HCT116 (cell line): ENCODE data around the gene TCF7L2. TPM values are rescaled to one million over a fixed set of nuclear protein-coding genes. Genes with fewer than 3 reads are reported as not detected.

Experiments used
- ATAC-seq: fragments of 200-7000 bp; cut with Tn5 transposase; 2 replicates; pipeline ENCODE4 v1.9.1; 2020; ENCODE audit warnings: mild to moderate bottlenecking, moderate library complexity
- BruUV-seq: library from RNA; stranded (reverse); fragments of 400-500 nt; replicated peaks from 2 replicates; lab custom pipeline; 2021; lab: Mats Ljungman, UMichigan
- CTCF ChIA-PET: fragments of 300-600 bp; sonication (Branson Sonifier 250); formaldehyde crosslinking; loops from one replicate; lab custom pipeline; 2021; ENCODE audit warnings: antibody characterized with exemption; lab: Charles Lee
- POLR2A ChIA-PET: fragments of 300-600, 350-600 bp; sonication (Branson Sonifier 250); formaldehyde crosslinking; loops from one replicate; lab custom pipeline; 2021; ENCODE audit warnings: antibody characterized with exemption; lab: Charles Lee
- RAD21 ChIA-PET, 2 experiments: fragments of 300-600 bp; sonication (Branson Sonifier 250); formaldehyde crosslinking; loops; one replicate each; lab custom pipeline; 2023; ENCODE audit warnings: low total read pairs in 2 of 2; ENCODE audit not compliant: uncharacterized antibody in 2 of 2, unreplicated experiment in 2 of 2, low non-redundant PET in 1 of 2; lab: Charles Lee
- DNase-seq: peaks from one replicate; pipeline ENCODE4 v3.0.0-alpha.2; 2010; ENCODE audit warnings: low read depth, low spot score
- H2AFZ ChIP-seq: fragments of 200-600 bp; shearing (Covaris generic), sonication (generic); 2 replicates; pipeline ENCODE4 v1.6.1; 2017; ENCODE audit warnings: low read depth, mixed run types, mixed read lengths, antibody characterized with exemption, low read length; ENCODE audit not compliant: poor library complexity, severe bottlenecking
- H3K27ac ChIP-seq: 2 replicates; pipeline ENCODE4 v1.5.1; 2012; ENCODE audit warnings: low read depth, low read length
- H3K27me3 ChIP-seq: fragments of 200-600 bp; sonication (generic); 2 replicates; pipeline ENCODE4 v1.6.1; 2016; ENCODE audit warnings: mixed run types, low read length, mixed read lengths; ENCODE audit not compliant: insufficient read depth
- H3K36me3 ChIP-seq, 2 experiments: fragments of 200-500 bp in 1 of 2; fragments of 200-600 bp in 1 of 2; sonication (Bioruptor generic) in 1 of 2; sonication (generic) in 1 of 2; 2 replicates each; pipeline versions ENCODE4 v1.5.1 to v1.6.1; 2014 to 2016; ENCODE audit warnings: low read length in 2 of 2, inconsistent platforms in 1 of 2, mixed read lengths in 1 of 2, mixed run types in 1 of 2; ENCODE audit not compliant: insufficient read depth in 2 of 2, control insufficient read depth in 1 of 2
- H3K4me1 ChIP-seq, 2 experiments: fragments of 200-600 bp in 1 of 2; sonication (generic) in 1 of 2; 2 replicates each; pipeline versions ENCODE4 v1.5.1 to v1.6.1; 2012 to 2017; ENCODE audit warnings: low read length in 2 of 2, inconsistent platforms in 1 of 2, mild to moderate bottlenecking in 1 of 2, mixed read lengths in 1 of 2, mixed run types in 1 of 2, moderate library complexity in 1 of 2; ENCODE audit not compliant: insufficient read depth in 2 of 2, control insufficient read depth in 1 of 2
- H3K4me2 ChIP-seq: fragments of 200-600 bp; sonication (generic); 2 replicates; pipeline ENCODE4 v1.6.1; 2017; ENCODE audit warnings: mixed run types, low read length, mixed read lengths
- H3K4me3 ChIP-seq, 2 experiments: fragments of 200-600 bp in 1 of 2; sonication (generic) in 1 of 2; replicated peaks in 1 of 2; 2 replicates each; pipeline ENCODE4 v1.5.1; 2011 to 2016; ENCODE audit warnings: low read length in 2 of 2, control low read depth in 1 of 2, low read depth in 1 of 2, mild to moderate bottlenecking in 1 of 2, mixed read lengths in 1 of 2, mixed run types in 1 of 2
- H3K79me2 ChIP-seq: fragments of 200-600 bp; sonication (generic); 2 replicates; pipeline ENCODE4 v1.6.1; 2017; ENCODE audit warnings: mild to moderate bottlenecking, mixed run types, low read length, moderate library complexity, mixed read lengths; ENCODE audit not compliant: insufficient read depth
- H3K9ac ChIP-seq: fragments of 200-600 bp; sonication (generic); 2 replicates; pipeline ENCODE4 v1.6.1; 2016; ENCODE audit warnings: low read length, mixed read lengths
- H3K9me2 ChIP-seq: fragments of 200-600 bp; sonication (generic), shearing (Covaris generic); 2 replicates; pipeline ENCODE4 v1.6.1; 2017; ENCODE audit warnings: mixed run types, mild to moderate bottlenecking, moderate library complexity; ENCODE audit not compliant: insufficient read depth
- H3K9me3 ChIP-seq, 2 experiments: fragments of 200-500 bp in 1 of 2; fragments of 200-600 bp in 1 of 2; sonication (Bioruptor generic) in 1 of 2; sonication (generic) in 1 of 2; 2 replicates each; pipeline ENCODE4 v1.6.1; 2014 to 2017; ENCODE audit warnings: low read length in 2 of 2, mixed read lengths in 2 of 2, inconsistent platforms in 1 of 2, low read depth in 1 of 2, mild to moderate bottlenecking in 1 of 2, mixed run types in 1 of 2, moderate library complexity in 1 of 2; ENCODE audit not compliant: control insufficient read depth in 1 of 2, insufficient read depth in 1 of 2
- H4K20me1 ChIP-seq: fragments of 200-600 bp; sonication (generic), shearing (Covaris generic); 2 replicates; pipeline ENCODE4 v1.6.1; 2017; ENCODE audit warnings: mixed run types, mild to moderate bottlenecking, moderate library complexity; ENCODE audit not compliant: insufficient read depth
- ATF3 ChIP-seq: IDR thresholded peaks from 2 replicates; pipeline ENCODE4 v1.6.1; 2012
- EGR1 ChIP-seq: IDR thresholded peaks from 2 replicates; pipeline ENCODE4 v1.6.1; 2012; ENCODE audit warnings: low read depth
- JUND ChIP-seq: IDR thresholded peaks from 2 replicates; pipeline ENCODE4 v1.6.1; 2012
- SIN3A ChIP-seq: IDR thresholded peaks from 2 replicates; pipeline ENCODE4 v1.6.1; 2012; ENCODE audit warnings: low read depth
- SRF ChIP-seq: IDR thresholded peaks from 2 replicates; pipeline ENCODE4 v1.6.1; 2012; ENCODE audit warnings: low read depth
- YY1 ChIP-seq: IDR thresholded peaks from 2 replicates; pipeline ENCODE4 v1.6.1; 2011; ENCODE audit warnings: low read length, low read depth, moderate library complexity, mild to moderate bottlenecking; ENCODE audit not compliant: insufficient replicate concordance; ENCODE audit errors: extremely low read depth
- intact Hi-C: fragments of 100-400 bp; cut with micrococcal nuclease; formaldehyde crosslinking; loops from 2 replicates; pipeline ENCODE4 v1.10.0; 2022
- total RNA-seq: library from RNA; stranded (reverse); gene quantifications from one replicate; pipeline ENCODE4 v1.2.1, GENCODE V29; 2021; ENCODE audit not compliant: unreplicated experiment
- TF ChIP-seq, protein P1 (sequence below): IDR thresholded peaks from 2 replicates; pipeline ENCODE4 v1.6.1; 2012; ENCODE audit warnings: low read depth

Gene TCF7L2
- total RNA-seq, 1 experiment from 2014 or later = 164 TPM

GRCh38 chr10:113020838-113021237 is 70.8 kb downstream of the TCF7L2 start:
- Histone ChIP-seq H3K79me2 (peaks cover 97% of the 10 kb centered on the region), H3K4me1 (peaks cover 62 to 78% of the 10 kb centered on the region in 2 experiments), H3K9me2 (no peaks in the 10 kb centered on the region), H3K36me3 (peaks cover 12 to 29% of the 10 kb centered on the region in 2 experiments), H3K9me3 (no peaks in the 10 kb centered on the region), H4K20me1 (peaks cover 28% of the 10 kb centered on the region), H2AFZ (no peak overlapping the region), H3K4me3 (no peak overlapping the region), H3K27me3 (no peaks in the 10 kb centered on the region), H3K4me2 (no peak overlapping the region), H3K9ac (no peak overlapping the region), H3K27ac (no peak overlapping the region)
- ChIA-PET CTCF (no interaction called here), RAD21 (no interaction called here), POLR2A (no interaction called here)
- no peak for ATAC-seq
- no peak for DNase-seq
- TF ChIP-seq, protein P1, sequence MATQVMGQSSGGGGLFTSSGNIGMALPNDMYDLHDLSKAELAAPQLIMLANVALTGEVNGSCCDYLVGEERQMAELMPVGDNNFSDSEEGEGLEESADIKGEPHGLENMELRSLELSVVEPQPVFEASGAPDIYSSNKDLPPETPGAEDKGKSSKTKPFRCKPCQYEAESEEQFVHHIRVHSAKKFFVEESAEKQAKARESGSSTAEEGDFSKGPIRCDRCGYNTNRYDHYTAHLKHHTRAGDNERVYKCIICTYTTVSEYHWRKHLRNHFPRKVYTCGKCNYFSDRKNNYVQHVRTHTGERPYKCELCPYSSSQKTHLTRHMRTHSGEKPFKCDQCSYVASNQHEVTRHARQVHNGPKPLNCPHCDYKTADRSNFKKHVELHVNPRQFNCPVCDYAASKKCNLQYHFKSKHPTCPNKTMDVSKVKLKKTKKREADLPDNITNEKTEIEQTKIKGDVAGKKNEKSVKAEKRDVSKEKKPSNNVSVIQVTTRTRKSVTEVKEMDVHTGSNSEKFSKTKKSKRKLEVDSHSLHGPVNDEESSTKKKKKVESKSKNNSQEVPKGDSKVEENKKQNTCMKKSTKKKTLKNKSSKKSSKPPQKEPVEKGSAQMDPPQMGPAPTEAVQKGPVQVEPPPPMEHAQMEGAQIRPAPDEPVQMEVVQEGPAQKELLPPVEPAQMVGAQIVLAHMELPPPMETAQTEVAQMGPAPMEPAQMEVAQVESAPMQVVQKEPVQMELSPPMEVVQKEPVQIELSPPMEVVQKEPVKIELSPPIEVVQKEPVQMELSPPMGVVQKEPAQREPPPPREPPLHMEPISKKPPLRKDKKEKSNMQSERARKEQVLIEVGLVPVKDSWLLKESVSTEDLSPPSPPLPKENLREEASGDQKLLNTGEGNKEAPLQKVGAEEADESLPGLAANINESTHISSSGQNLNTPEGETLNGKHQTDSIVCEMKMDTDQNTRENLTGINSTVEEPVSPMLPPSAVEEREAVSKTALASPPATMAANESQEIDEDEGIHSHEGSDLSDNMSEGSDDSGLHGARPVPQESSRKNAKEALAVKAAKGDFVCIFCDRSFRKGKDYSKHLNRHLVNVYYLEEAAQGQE = no peak
- TF ChIP-seq JUND = no peak
- no peak for TF ChIP-seq EGR1
- TF ChIP-seq ATF3 = no peak
- no peak for TF ChIP-seq SRF
- TF ChIP-seq YY1 = no peak
- TF ChIP-seq SIN3A = no peak
- no TSS peak for BruUV-seq
- intact Hi-C loops = no loop called here
